ACHN (cell line): ENCODE data around the gene PLA2R1.
"Not testable (repeated sequence)": the region's sequence is repeated elsewhere in the genome, so short reads cannot be mapped to it uniquely, and the experiment has no call there.

Source experiments
- DNase-seq: peaks from one replicate; pipeline ENCODE4 v3.0.0-alpha.2; 2015
- in situ Hi-C: cut with HindIII; loops from 2 replicates; pipeline ENCODE4 v1.10.0; 2017; ENCODE audit warnings: low sequenced_read_pairs, low pct_ligation_motif_present, low pct_unique_long_range_greater_than_20kb

PLA2R1 gene

DNA sequence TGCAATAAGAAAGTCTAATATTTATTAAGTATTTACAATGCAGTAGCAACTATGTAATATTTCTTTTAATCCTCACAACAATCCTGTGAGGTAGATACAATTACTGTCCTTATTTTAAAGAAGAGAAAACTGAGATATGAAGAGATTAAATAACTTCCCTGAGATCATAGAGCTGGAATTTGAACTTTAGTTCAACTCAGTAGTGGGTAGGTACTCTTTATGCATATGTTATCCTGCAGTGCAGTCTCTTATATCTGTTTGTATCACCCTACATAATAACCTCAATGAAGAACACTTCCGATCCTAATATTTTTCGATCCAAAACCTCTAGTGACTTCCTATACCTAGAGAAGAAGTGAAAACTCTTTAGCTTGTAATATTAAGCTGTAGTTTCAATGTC is 64.2 kb downstream of the PLA2R1 start:
- in situ Hi-C loops: no loop called here

DNA sequence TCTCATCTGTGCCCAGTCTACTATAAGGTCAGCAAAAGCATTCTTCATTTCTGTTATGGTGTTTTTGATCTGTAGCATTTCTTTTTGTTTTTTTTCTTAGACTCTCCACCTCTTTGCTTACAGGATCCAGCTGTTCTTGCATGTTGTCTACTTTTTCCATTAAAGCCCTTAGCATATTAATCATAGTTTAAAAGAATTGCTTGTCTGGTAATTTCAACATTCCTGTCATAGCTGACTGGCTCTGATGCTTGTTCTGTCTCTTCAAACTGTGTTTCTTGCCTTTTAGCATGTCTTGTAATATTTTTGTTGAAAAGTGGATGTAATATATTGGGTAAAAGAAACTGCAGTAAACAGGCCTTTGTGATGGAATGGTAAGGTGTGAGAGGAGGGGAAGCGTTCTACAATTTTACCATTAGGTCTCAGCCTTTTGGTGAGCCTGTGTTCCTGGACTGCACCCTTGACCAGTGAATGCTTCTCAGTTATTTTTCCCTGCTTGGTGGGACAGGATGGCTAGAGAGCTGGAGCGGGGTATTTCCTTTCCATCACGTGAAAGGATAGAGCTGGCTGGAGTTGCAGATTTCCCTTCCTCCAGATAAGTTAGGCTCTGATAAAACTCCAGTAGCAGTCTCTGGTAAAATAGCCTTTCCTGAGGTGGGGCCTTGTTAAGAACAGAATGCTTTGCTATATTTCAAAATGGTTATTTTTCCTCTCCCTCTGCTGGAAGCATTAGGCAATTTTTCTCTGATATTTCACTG is 65.4 kb downstream of the PLA2R1 start:
- in situ Hi-C loops: no loop called here
- DNase-seq: no peak

More for the DNA sequence above, 64.2 kb downstream of the PLA2R1 start:
- no peak for DNase-seq

DNA sequence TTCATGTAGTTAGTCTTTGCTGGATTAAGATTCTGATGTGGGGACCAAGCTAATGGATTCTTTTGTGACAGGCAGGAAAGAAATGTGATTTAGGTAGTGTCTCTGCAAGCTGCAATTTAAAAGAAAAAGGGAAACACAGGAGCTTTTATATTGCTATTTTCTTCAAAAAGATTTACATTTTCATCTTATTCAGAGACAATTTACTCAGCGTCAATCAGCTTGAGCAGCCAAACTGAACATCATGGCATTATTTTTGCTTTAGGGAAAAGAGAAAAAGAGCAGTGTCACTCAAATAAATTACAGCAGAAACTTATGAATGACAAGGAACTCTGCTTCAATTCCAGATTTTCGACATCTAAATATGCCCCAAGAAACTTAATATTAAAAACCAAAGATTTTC is 67.4 kb downstream of the PLA2R1 start:
- no peak for DNase-seq
- in situ Hi-C loops: no loop called here

DNA sequence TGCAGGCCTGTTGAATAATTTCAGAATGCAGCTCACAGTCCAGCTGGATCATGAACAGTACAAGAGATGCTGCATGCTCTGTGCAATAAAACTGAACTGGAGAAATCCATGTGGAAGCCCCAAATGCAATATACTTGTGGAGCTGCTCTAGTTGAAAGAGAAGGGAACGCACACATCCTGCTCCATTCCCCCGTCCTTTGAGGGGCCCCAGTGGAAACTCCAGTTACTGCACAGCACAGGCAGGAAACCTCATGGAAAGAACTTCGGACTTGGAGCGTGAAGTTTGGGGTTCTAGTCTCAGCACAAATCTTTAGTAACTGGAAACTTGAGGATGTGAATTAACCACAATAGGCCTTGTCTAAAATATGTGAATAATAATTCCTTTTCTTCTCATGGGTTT is 73.2 kb downstream of the PLA2R1 start:
- in situ Hi-C loops: no loop called here
- no peak for DNase-seq

DNA sequence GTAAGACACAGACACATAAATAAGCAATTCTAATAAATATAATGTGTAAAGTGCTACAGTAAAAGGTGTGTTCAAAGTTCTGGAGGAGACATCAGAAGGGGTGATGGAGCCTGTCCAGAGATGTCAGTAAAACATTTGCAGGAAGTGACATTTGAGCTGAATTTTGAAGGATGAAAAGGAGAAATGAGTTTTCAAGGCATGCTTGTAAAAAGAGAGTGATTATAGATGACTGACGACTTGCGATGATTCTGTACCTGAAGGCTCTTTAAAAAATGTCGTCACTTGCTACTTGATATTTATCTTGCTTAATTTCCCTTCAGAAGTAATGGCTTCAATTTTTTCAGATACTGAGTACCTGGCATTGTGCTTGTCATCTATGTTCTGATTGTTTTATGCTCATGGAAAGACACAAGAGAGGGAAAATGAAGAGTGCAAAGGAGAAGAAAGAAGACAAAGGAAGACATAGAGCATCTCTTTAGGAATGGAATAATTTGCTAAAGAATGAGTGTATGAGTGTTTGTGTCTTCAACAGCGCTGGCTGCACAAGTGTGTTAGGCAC is 73.9 kb downstream of the PLA2R1 start:
- in situ Hi-C loops: no loop called here

DNA sequence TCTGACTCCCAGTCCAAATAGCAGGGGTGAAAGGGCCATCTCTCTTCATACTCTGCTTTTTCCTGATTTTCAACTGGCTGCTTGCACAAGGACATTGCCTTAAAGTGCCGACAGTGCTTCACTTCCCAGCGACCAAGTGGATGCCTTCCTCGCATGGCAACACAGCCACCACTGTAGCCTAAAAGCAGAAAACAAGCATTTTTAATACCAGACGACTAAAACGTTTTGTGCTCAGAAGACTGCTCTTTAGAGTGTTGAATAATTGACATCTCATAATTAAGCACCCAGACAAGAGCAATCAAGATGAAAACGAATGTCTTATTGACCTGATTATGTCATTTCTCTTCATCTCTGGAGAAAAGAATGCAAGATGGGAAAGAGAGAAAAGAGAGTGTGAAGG is 75.2 kb downstream of the PLA2R1 start:
- DNase-seq: no peak
- in situ Hi-C loops: no loop called here

More for the DNA sequence above, 73.9 kb downstream of the PLA2R1 start:
- DNase-seq: no peak

DNA sequence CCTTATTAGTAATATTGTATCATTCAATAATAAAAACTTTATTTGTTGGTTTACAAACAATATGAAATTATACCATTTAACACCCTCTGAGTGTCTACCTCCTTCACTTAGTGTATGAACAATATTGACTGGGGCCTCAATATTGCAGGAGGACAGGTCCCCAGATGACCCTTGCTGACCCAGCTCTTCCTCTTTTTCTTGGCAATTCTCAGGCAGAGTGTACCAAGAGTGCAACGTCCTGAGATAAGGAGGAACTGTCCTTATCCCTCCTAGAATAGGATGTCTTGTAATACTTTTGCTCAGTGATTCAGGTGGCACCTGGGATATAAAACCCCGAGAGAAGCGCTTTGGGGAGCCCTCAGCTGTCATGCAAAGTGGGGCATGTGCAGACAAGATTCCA is 76.8 kb downstream of the PLA2R1 start:
- no peak for DNase-seq
- in situ Hi-C loops: no loop called here

DNA sequence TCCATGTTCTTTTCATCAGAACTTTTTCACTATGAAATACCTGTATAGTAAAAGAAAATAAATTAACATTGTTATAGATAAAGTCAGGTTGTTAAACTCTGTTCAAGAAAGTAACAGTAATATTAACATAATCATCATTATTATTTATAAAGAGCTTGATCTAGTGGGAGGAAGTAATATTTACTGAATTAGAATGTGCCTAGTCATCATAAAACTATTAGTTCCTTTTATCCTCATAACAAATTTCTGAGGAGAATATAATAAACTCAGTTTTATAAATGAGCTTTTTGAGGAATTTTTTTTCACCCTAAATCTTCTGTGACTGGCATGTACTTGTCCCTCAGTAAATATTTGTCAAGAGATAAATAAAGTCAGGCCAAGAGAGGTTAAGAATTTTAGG is 78.4 kb downstream of the PLA2R1 start:
- in situ Hi-C loops: no loop called here
- DNase-seq: no peak

DNA sequence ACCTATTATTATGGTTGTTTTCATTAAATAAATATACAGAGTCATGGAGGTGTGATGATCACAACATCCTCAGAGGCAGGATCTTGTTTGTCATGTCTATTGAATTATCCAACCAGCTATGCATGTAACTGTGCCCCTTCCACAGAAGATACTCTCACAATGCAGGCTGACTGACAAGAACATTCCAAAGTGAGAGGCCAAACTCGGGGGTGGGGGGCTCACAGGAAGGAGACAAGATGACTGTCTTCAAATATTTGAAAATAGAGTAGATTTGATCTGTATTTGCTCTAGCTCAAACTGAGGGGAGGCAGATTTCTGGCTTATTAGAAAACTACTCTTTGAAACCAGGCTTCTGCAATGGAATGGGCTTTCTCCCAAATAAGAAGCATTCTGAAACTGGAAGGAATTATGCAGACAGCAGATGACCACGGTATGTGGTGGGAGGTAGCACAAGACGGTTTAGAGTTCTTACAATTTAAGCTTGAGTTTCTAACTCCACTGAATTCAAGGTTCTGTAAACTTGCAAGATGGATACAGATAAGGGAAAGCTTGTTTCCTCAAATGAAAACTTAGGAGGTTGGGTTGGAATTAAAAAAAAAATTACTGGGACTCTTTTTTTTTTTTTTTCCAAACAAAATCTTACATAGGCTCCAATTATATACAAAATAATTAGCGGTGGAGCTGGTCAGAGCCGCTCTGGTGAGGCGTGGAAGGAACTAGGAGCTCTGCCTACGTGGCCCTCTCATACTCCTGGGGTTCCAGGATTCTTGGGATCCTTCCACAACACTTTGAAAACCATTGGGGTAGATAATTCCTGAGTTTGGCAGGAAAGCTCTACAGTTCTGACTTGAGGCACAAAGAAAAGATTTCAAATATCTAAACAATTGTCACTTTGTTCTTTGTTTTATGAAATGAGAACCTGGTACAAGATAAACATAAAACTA is 79.3 kb downstream of the PLA2R1 start:
- in situ Hi-C loops: no loop called here
- no peak for DNase-seq

DNA sequence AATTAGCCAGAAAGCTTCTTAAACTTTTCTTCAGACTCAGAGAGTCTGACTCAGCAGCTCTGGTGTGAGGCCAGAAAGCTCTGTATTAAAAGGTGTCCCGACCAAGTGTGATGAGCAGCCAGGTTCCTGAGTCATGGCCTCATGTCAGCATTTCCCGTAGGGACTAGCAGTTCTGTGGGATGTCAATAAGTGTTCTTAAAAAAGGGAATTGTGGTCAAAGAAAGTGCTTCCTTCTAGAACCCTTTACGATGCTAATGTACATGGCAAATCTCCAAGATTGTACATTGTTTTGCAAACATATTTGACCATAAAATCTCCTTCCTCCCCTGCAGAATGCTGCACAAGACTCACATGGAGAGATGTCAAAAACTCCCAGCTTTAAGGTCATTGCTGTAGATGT is 80.1 kb downstream of the PLA2R1 start:
- in situ Hi-C loops: no loop called here
- peak; percentile 35 for DNase-seq

DNA sequence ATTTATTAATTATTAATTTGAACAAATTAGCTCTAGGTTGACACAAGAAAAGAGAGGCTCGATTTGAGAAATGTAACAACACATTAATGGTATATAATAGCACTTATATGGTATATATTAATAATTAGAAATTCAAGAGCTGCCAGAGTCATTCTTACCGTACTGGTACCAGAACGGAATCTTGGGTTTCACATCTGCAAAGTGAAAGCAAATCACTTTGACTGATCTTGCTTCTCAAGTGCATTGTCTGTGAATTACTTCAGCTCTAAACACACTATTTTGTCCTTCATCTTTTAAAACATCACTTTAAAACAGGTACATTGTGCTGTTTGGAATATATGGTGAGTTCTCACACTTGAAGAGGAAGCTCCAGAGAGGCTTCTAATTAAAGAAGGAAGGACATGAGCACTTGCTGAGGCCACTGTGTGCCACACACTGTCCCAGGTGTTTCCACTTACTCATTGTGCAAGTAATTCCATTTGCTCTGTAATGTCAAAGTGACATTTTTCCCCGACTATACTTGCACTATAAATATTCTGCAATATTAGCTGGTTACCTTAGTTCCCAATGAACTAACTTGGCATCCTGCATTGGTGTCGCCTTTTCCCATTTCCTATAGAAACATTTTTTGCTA is 85.8 kb downstream of the PLA2R1 start:
- in situ Hi-C loops: no loop called here
- no peak for DNase-seq

DNA sequence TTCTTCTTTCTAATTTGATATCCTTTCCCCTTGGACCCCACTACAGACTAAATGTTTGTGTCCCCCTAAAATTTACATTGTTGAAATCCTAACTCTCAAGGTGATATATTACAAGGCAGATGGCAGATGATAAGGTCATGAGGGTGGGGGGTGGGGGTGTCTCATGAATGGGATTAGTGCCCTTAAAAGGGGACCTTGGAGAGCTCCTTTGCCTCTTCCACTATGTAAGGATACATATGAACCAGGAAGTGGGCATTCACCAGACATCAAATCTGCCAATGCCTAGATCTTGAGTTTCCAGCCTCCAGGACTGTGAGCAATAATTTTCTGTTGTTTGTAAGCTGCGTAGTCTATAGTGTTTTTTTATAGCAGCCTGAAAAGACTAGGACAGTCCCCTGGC is 89.1 kb downstream of the PLA2R1 start:
- in situ Hi-C loops: no loop called here
- no peak for DNase-seq

DNA sequence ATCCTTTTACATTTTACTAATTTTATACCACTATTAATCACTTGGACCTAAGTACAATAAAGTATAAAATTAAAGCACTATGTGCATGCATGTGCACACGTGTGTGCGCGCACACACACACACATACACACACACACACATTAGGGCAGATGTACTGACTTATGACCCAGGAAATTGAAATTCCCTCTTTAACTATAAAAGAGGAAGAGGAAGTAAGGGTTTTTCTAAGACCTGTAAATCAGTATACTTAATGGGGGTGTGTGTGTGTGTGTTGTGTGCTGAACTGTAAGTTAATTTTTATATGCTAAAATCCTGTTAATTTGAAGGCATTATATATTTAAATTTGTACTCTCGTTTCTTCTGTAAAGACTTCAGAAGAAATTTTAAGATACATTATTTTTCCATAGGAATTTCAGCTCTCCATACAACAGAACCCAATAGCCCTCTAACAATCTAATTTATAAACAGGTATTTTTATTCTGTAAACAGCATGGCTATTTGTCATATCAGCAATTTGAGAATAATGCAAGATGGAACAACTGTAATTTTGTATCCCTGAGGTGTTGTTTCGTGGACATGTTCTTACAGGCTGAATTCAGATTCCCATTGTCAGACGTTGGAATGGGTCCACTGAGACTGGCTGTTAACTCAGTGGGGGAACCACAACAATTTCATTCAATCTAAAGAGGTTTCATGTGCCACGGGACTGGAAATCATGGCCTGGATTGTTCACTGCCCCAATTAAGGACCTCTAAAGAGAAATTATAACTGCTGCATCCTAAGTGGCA is 90.9 kb downstream of the PLA2R1 start:
- in situ Hi-C loops: no loop called here

DNA sequence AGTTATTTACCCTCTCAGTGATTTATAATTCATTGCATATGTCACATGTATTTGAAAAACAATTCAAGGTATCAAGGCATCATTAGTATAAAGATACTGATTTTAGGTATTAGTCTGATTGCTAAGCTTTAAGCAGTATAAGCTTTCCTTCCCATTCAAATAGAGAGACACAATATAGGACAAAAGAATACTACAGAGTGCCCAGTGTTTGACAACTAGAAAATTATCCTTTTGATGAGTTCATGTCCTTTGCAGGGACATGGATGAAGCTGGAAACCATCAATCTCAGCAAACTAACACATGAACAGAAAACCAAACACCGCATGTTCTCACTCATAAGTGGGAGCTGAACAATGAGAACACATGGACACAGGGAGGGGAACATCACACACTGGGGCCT is 91.9 kb downstream of the PLA2R1 start:
- in situ Hi-C loops, DNase-seq: not testable (repeated sequence)

More for the DNA sequence above, 90.9 kb downstream of the PLA2R1 start:
- DNase-seq: no peak

DNA sequence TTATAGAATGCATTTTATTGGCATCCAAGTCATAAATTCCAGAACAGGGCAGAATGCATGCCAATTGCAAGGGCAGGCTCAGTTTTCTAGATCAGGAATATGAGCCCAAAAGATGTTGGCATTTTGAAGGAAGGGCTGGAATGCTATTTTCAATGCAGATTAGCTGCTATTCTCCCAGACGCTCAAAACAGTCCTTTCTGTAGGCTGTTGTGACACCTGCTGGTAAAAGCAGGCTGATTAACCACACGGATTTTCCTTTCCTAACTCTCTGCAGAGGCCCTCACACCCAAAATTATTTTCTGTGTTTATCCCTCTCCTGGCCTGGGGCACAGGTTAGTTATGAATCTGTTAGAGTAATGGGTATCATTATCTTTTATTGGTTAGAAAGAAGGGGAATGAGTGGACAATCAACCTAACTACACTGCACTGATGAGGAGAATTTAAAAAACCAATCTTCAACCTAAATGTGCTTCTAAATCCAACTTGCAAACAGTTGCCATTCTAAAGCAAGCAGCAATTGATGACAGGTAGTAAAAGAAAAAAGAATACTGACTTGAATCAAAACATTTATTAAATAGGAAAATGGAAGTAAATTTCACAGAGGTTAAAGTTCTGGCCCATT is 94.0 kb downstream of the PLA2R1 start:
- DNase-seq: peak; percentile 70
- in situ Hi-C loops: no loop called here

DNA sequence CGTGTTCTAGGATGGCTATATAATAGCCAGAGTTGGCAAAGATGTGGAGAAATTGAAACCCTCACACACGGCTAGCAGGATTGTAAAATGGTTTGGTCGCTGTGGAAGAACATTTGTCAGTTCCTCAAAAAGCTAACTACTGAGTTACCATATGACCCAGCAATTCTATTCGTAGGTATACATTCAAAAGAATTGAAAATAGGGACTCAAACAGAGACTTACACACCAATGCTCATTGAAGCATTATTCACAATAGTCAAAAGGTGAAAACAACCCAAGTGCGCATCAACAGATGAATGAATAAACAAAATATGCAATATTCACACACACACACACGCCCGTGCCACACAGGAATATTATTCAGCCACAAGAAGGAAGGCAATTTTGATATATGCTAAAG is 98.7 kb downstream of the PLA2R1 start:
- in situ Hi-C loops: no loop called here
- DNase-seq: no peak

DNA sequence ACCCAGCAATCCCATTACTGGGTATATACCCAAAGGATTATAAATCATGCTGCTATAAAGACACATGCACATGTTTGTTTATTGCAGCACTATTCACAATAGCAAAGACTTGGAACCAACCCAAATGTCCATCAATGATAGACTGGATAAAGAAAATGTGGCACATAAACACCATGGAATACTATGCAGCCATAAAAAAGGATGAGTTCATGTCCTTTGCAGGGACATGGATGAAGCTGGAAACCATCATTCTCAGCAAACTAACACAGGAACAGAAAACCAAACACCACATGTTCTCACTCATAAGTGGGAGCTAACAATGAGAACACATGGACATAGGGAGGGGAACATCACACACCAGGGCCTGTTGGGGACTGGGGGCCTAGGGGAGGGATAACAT is 99.9 kb downstream of the PLA2R1 start:
- in situ Hi-C loops, DNase-seq: not testable (repeated sequence)

DNA sequence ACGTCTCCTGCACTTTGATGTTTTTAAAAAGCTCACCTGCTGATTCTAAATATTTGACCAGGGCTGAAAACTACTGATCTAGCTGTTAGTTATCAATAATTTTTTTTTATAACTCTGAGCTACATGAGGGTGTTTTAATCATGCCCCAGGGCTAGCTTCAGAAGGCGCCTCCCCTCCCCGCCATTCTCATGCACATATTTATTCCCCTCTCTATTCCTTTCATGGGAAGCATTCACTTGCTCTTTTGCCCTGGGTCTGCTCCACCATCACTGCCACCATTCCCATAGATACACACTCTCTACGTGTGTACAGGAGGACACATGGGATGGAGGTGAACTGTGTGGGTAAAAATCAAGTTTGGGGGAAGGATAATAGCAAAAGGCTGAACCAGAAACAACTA is 101.0 kb downstream of the PLA2R1 start:
- in situ Hi-C loops: no loop called here
- DNase-seq: no peak
